Tibial artery (tissue), 4 donors: ENCODE data around the gene NDUFA11.
"Not testable (repeated sequence)": the region's sequence is repeated elsewhere in the genome, so short reads cannot be mapped to it uniquely, and the experiment has no call there.

ENCODE experiments used
- DNase-seq, 2 donors: peaks; one replicate each; pipeline ENCODE4 v3.0.0-alpha.2; 2019
- H3K27ac ChIP-seq, 2 donors: fragments of 200-600 bp; sonication (generic) in 1 of 2; 1 replicate in 1 of 2; 2 replicates in 1 of 2; pipeline ENCODE4 v1.5.1; 2018 to 2019; ENCODE audit warnings: mild to moderate bottlenecking in 1 of 2
- H3K27me3 ChIP-seq, 2 donors: fragments of 200-600 bp; sonication (generic) in 1 of 2; one replicate each; pipeline versions ENCODE4 v1.5.1 to v1.6.0; 2016 to 2019
- H3K36me3 ChIP-seq, 3 donors: fragments of 200-600 bp; sonication (generic) in 2 of 3; one replicate each; pipeline ENCODE4 v1.5.1; 2016 to 2019; ENCODE audit warnings: mild to moderate bottlenecking in 2 of 3
- H3K4me1 ChIP-seq, 4 donors: fragments of 200-600 bp; sonication (generic) in 2 of 4; 1 replicate in 3 of 4; 2 replicates in 1 of 4; pipeline ENCODE4 v1.5.1; 2016 to 2019
- H3K4me3 ChIP-seq, 2 donors: fragments of 200-600 bp; sonication (generic) in 1 of 2; 1 replicate in 1 of 2; 2 replicates in 1 of 2; pipeline ENCODE4 v1.5.1; 2018 to 2019; ENCODE audit warnings: mild to moderate bottlenecking in 2 of 2
- H3K9me3 ChIP-seq, 3 donors: fragments of 200-600 bp; sonication (generic) in 1 of 3; one replicate each; pipeline ENCODE4 v1.5.1; 2016 to 2019
- intact Hi-C: fragments of 100-400 bp; cut with DNase I; formaldehyde crosslinking; loops from one replicate; pipeline ENCODE4 v1.15.0; 2023; ENCODE audit warnings: low total_unique reads
- TF ChIP-seq, protein P1 (sequence below), 2 experiments: fragments of 200-600 bp in 1 of 2; fragments of 450-650 bp in 1 of 2; IDR thresholded peaks; one replicate each; pipeline ENCODE4 v1.5.1; 2017 to 2019; ENCODE audit warnings: antibody characterized with exemption in 2 of 2, mild to moderate bottlenecking in 1 of 2, moderate library complexity in 1 of 2

The NDUFA11 gene

DNA sequence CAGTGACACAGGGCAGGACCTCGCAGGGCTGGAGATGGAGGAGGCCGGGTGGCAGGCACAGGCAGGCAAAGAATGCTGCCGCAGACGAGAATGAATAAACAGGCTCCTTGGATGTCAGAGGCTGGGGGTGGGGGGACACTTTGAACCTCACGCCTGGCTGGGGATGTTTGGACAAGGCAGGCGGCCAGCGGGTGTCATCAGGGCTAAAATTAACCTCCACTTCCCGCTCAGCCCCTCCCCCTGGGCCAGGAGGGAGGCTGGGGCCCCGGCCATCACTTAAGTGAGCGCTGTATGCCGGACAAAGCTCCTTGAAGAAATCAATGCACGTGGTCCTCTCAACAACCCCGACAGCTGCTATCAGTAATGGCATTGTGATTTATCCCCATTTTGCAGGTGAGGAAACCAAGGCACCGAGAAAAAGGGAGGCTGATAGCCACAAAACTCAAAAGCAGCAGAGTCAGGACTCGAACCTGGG, 22.9 kb downstream of the NDUFA11 start:
- TF ChIP-seq, protein P1, sequence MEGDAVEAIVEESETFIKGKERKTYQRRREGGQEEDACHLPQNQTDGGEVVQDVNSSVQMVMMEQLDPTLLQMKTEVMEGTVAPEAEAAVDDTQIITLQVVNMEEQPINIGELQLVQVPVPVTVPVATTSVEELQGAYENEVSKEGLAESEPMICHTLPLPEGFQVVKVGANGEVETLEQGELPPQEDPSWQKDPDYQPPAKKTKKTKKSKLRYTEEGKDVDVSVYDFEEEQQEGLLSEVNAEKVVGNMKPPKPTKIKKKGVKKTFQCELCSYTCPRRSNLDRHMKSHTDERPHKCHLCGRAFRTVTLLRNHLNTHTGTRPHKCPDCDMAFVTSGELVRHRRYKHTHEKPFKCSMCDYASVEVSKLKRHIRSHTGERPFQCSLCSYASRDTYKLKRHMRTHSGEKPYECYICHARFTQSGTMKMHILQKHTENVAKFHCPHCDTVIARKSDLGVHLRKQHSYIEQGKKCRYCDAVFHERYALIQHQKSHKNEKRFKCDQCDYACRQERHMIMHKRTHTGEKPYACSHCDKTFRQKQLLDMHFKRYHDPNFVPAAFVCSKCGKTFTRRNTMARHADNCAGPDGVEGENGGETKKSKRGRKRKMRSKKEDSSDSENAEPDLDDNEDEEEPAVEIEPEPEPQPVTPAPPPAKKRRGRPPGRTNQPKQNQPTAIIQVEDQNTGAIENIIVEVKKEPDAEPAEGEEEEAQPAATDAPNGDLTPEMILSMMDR (IDR thresholded peaks at IDR 0.05): no peak
- H3K4me3 ChIP-seq: no peak overlapping the region
- H3K4me1 ChIP-seq: peaks cover 0 to 12% (median 11%) of the 10 kb centered on the region in 4 donors
- intact Hi-C loops: no loop called here
- no peaks in the 10 kb centered on the region for H3K36me3 ChIP-seq
- DNase-seq: no peak
- no peak overlapping the region for H3K27ac ChIP-seq
- no peaks in the 10 kb centered on the region for H3K9me3 ChIP-seq
- peaks cover 3 to 65% of the 10 kb centered on the region in 2 donors for H3K27me3 ChIP-seq

GRCh38 chr19:5880196-5880595, 23.4 kb downstream of the NDUFA11 start:
- no peak for DNase-seq
- no peak overlapping the region for H3K27ac ChIP-seq
- intact Hi-C loops: no loop called here
- H3K4me3 ChIP-seq: no peak overlapping the region
- TF ChIP-seq, protein P1 (IDR thresholded peaks at IDR 0.05): no peak
- H3K36me3 ChIP-seq: no peaks in the 10 kb centered on the region
- peaks cover 0 to 12% (median 11%) of the 10 kb centered on the region in 4 donors for H3K4me1 ChIP-seq
- no peaks in the 10 kb centered on the region for H3K9me3 ChIP-seq
- peaks cover 3 to 69% of the 10 kb centered on the region in 2 donors for H3K27me3 ChIP-seq

DNA sequence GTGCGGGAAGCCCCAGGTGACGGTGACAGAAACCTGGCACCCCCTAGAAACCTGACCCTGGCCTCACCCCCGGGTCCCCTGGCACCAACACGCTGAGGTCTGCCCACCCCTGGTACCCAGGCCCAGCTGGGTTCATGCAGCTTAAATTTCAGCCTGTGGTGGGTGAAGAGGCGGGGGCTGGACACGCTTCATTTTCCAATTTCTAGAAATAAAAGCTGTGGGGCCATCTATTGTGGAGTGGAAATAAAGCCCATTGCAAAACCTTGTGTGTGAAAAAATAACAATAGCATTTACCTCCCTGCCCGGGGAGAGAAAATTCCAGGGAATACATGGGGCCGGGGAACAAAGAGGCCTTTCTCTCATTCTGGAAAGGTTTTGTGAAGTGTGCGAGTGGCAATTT, 25.7 kb downstream of the NDUFA11 start:
- TF ChIP-seq, protein P1 (IDR thresholded peaks at IDR 0.05): no peak
- H3K36me3 ChIP-seq: no peaks in the 10 kb centered on the region
- intact Hi-C loops: no loop called here
- H3K27me3 ChIP-seq: peaks cover 3 to 82% of the 10 kb centered on the region in 2 donors
- peaks cover 0 to 12% (median 11%) of the 10 kb centered on the region in 4 donors for H3K4me1 ChIP-seq
- H3K4me3 ChIP-seq: no peak overlapping the region
- no peak overlapping the region for H3K27ac ChIP-seq
- no peaks in the 10 kb centered on the region for H3K9me3 ChIP-seq
- no peak for DNase-seq

DNA sequence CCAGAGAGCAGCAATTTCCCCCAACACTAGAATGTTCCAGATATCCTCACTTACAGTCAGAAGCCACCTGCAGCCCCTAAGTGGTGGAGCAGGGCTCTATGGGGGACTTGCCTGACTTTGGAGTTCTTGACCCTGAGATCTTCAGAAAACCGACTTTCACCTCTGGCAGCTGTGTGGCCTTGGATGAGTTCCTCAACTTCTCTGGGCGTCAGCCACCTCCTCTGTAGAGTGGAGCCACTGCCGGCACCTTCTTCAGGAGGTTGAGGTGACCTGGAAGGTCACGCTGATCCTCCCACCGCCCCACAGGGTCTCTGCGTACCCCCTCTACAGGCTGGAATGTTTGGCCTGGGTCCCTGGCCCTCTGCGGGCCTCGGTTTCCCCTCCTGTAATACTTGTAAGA, 26.2 kb downstream of the NDUFA11 start:
- TF ChIP-seq, protein P1 (IDR thresholded peaks at IDR 0.05): no peak
- intact Hi-C loops: no loop called here
- Histone ChIP-seq H3K36me3 (no peaks in the 10 kb centered on the region), H3K4me3 (no peak overlapping the region), H3K9me3 (no peaks in the 10 kb centered on the region), H3K4me1 (peaks cover 0 to 12% (median 11%) of the 10 kb centered on the region in 4 donors), H3K27ac (no peak overlapping the region), H3K27me3 (peaks cover 3 to 82% of the 10 kb centered on the region in 2 donors)
- DNase-seq: no peak

DNA sequence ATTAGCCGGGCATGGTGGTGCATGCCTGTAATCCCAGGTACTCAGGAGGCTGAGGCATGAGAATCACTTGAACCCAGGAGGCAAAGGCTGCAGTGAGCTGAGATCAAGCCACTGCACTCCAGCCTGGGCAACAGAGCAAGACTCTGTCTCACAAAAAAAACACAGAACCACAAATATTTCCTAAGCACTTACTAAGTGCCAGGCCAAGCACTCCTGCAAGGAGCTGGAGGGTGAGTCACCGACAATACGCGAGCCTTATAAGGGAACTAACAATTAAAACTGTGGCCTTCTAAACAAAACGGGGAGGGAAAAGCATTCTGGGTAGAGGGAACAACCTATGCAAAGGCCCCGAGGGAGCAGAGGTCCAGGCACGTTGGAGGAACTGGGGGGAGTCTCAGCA, 29.1 kb downstream of the NDUFA11 start:
- DNase-seq, H3K4me1 ChIP-seq, intact Hi-C loops, H3K4me3 ChIP-seq, H3K36me3 ChIP-seq, H3K9me3 ChIP-seq, H3K27ac ChIP-seq: not testable (repeated sequence)
- H3K27me3 ChIP-seq: peaks cover 3 to 60% of the 10 kb centered on the region in 2 donors

DNA sequence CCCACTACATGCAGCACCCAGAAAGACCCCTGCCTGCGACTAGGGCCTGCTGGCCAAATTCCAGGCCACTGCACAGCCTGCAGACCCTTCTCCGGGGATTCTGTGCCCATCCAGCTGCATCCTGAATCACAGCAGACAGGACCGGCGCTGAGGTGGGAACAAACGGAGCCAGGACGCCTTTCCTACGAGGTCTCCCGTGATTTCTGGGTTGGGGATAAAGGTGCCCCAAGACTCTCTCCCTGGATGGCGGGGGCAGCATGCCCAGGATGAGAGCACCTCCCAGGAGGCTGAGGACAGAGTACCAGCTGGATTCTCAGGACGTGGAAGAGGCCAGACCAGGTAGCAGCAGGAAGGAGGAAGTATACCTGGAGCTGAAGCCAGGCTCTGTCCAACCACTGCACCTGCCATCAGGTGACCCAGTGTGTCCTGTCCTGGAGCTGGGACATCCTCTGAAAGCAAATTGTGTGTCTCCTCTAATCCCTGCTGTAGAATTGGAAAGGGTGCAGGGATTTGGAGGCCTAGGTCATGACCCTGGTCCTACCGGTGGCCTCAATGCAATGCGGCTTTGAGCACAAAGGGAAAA, 29.9 kb downstream of the NDUFA11 start:
- intact Hi-C loops: no loop called here

More for the DNA sequence above, 29.9 kb downstream of the NDUFA11 start:
- DNase-seq: no peak
- Histone ChIP-seq H3K36me3 (no peaks in the 10 kb centered on the region), H3K4me3 (no peak overlapping the region), H3K4me1 (no peaks in the 10 kb centered on the region), H3K9me3 (no peaks in the 10 kb centered on the region), H3K27me3 (peaks cover 3 to 52% of the 10 kb centered on the region in 2 donors), H3K27ac (no peak overlapping the region)
- TF ChIP-seq, protein P1 (IDR thresholded peaks at IDR 0.05): no peak
